Muscle of leg (tissue), 11 donors: ENCODE results near the gene LPP. TPM values are rescaled to one million over a fixed set of nuclear protein-coding genes. Genes with fewer than 3 reads are reported as not detected.

Source experiments
- DNase-seq: peaks from one replicate; pipeline ENCODE4 v3.0.0; 2013
- H3K27ac ChIP-seq: one replicate; pipeline ENCODE4 v1.5.1; 2013; ENCODE audit warnings: mild to moderate bottlenecking, low read length, control low read depth
- H3K27me3 ChIP-seq: one replicate; pipeline ENCODE4 v1.6.1; 2013; ENCODE audit warnings: low read length; ENCODE audit not compliant: control insufficient read depth, insufficient read depth
- H3K36me3 ChIP-seq: one replicate; pipeline ENCODE4 v1.6.1; 2013; ENCODE audit warnings: low read length; ENCODE audit not compliant: control insufficient read depth, insufficient read depth
- H3K4me1 ChIP-seq: one replicate; pipeline ENCODE4 v1.6.1; 2013; ENCODE audit warnings: low read length; ENCODE audit not compliant: control insufficient read depth, insufficient read depth
- H3K4me3 ChIP-seq: one replicate; pipeline ENCODE4 v1.5.1; 2013; ENCODE audit warnings: low read length, control low read depth
- H3K9me3 ChIP-seq: replicated peaks from 2 replicates; pipeline ENCODE4 v1.6.1; 2013; ENCODE audit warnings: low read depth, low read length; ENCODE audit not compliant: control insufficient read depth
- WGBS: methylation state at CpG from one replicate; pipeline ENCODE4 v1.1.5; 2013; ENCODE audit warnings: missing lambda C conversion rate; ENCODE audit not compliant: insufficient coverage; 5-methylcytosine and 5-hydroxymethylcytosine counted together
- polyA plus RNA-seq, 8 donors: library from polyadenylated mRNA; unstranded; fragments of 120-200 nt; gene quantifications; one replicate each; pipeline versions ENCODE4 v1.2.1 to v1.2.3, GENCODE V29; 2013; ENCODE audit warnings: inconsistent platforms in 1 of 8, low replicate concordance in 1 of 8; ENCODE audit not compliant: insufficient read length in 8 of 8, insufficient read depth in 1 of 8
- total RNA-seq: library from RNA; stranded (reverse); fragments of 120-200 nt; gene quantifications from one replicate; pipeline ENCODE4 v1.2.4, GENCODE V29; 2013

LPP gene
- total and polyA plus RNA-seq, 9 donors, result 8.9 to 24.3 (median 13.5) TPM

DNA sequence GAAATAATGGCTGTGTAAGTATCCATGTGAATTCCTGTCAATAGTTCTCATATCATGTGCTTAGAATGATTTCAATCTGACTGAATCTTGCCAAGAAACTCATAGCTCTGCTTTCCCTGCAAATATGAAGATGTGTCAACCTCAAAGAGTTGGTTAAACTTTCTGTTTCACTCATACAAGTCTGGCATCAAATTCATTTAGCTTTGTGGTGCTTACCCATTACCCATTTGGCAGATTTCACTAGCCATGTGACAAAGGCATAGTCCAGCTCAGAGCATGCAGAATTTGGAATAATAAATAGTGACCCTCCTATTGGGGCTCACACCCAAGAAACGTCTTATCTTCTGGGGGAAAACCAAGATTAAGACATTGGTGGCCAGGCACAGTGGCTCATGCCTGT is 761.2 kb downstream of the LPP start:
- no peak for DNase-seq
- peaks cover 3% of the 10 kb centered on the region for H3K4me1 ChIP-seq
- H3K4me3 ChIP-seq, result no peak overlapping the region
- no peak overlapping the region for H3K27ac ChIP-seq
- no peaks in the 10 kb centered on the region for H3K36me3 ChIP-seq
- no peaks in the 10 kb centered on the region for H3K27me3 ChIP-seq
- WGBS, result 86% methylated on average over 1 of the region's 1 CpG
- H3K9me3 ChIP-seq, result no peaks in the 10 kb centered on the region

DNA sequence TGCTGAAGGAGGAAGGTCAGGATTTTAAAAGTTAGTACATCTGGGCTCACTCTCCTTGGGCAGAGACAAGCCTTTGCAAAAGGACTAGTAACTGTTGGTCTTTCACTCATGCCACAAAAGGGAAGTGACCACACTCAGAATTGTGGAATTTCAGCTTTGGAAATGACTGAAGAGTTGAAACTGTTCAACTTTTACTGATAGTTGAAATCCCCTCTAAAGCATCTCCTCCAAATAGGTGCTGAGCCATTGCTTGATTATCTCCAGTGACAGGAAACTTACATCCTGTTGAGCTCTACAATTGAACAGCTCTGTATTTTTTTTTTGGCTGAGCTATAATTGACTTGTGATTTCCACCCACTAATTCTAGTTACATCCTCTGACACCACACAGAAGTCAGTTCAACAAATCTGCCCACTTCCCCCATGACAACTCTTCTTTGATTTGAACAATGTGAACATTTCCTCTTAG is 763.0 kb downstream of the LPP start:
- DNase-seq, result peak; percentile 35

DNA sequence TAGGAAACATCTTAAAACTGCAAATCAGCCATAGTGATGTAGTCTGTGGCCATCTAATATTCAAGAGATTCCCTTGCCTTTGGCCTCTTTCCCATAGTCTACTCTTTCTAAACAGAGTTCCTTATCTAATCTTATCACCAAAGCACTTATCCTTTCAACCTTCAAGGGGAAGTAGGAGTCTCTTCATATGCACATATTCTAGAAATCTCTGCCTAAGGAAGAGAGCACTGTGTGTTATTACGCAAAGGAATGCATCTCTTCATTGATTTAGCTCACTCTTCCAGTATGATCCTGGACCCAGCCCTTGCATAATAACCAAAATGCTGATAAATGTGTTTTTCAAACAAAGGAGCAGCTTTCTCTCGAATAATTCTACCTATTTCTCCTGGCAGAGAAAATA is 764.1 kb downstream of the LPP start:
- Histone ChIP-seq H3K36me3 (no peaks in the 10 kb centered on the region), H3K27ac (no peak overlapping the region), H3K9me3 (peaks cover 2% of the 10 kb centered on the region), H3K4me3 (no peak overlapping the region), H3K4me1 (peaks cover 3% of the 10 kb centered on the region), H3K27me3 (no peaks in the 10 kb centered on the region)
- no peak for DNase-seq
- WGBS, result no CpG with 5 or more reads among the region's 2 CpGs

More for the DNA sequence above, 763.0 kb downstream of the LPP start:
- Histone ChIP-seq H3K27ac (no peak overlapping the region), H3K9me3 (peaks cover 2% of the 10 kb centered on the region), H3K36me3 (no peaks in the 10 kb centered on the region), H3K4me1 (peaks cover 3% of the 10 kb centered on the region), H3K4me3 (no peak overlapping the region), H3K27me3 (no peaks in the 10 kb centered on the region)

DNA sequence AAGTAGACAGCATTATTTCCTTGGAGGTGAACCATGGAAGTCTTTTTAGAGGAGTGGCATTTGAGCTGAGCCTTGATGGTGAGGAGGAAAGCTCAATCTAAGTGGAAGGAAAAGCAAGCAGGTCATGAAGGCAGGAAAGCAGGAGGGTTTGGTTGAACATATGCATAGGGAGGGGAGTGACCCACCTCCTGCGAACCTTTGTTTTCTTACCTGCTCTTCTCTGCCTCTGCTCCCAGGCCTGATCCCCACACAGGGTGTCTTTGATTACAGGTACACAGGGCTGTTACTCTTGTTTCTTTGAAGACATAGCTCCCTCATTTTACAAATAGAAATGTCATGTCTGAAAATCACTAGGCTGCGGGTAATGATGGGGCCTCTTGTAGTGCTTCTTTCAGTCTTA is 769.7 kb downstream of the LPP start:
- no peak for DNase-seq
- no peaks in the 10 kb centered on the region for H3K36me3 ChIP-seq
- H3K27me3 ChIP-seq, result no peaks in the 10 kb centered on the region
- H3K9me3 ChIP-seq, result peaks cover 2% of the 10 kb centered on the region
- H3K27ac ChIP-seq, result no peak overlapping the region
- no peak overlapping the region for H3K4me3 ChIP-seq
- H3K4me1 ChIP-seq, result peaks cover 5% of the 10 kb centered on the region
- no CpG with 5 or more reads among the region's 2 CpGs for WGBS

DNA sequence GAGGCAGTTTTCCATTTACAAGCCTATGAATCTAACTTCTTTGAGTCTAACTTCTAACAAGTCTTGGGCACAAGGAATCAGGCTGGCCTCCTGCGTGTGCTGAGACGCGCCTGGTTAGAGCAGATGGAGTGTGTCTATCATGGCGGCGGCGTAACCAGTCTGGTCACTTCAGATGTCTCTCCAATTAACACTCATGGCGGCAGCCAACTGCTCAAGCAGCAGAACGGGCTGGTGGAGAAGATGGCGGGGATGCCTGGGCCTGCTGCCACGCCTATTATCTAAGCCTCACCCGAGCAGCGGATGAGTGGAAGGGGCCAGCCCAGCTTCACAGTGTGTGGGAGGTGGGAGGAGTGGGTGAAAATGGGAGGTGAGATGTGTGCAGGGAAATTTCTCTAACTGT is 771.4 kb downstream of the LPP start:
- Histone ChIP-seq H3K4me3 (no peak overlapping the region), H3K27me3 (no peaks in the 10 kb centered on the region), H3K9me3 (peaks cover 1% of the 10 kb centered on the region), H3K4me1 (peaks cover 9% of the 10 kb centered on the region), H3K27ac (no peak overlapping the region), H3K36me3 (no peaks in the 10 kb centered on the region)
- 95% methylated on average over 11 of the region's 12 CpGs for WGBS
- DNase-seq, result no peak

DNA sequence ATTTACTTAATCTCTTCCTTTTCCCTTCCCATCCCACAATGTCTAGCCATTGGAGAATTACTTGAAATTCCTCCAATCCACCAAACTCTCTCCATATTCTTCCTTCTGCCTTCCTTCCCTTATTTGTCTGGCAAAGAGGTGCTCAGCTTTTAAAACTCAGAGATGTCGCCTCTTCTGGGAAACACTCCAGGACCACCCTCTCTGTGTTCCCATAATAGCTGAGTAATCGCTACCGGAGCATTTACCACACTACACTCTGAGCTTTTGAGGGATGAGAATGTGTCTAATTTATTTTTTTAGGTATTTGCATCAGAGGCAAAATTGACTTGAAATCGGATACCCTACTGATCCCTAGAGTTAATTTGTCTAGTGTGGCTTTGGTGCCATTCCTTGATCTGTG is 772.2 kb downstream of the LPP start:
- no CpG with 5 or more reads among the region's 4 CpGs for WGBS
- Histone ChIP-seq H3K4me3 (no peak overlapping the region), H3K4me1 (peaks cover 15% of the 10 kb centered on the region), H3K27me3 (no peaks in the 10 kb centered on the region), H3K36me3 (no peaks in the 10 kb centered on the region), H3K9me3 (no peaks in the 10 kb centered on the region), H3K27ac (no peak overlapping the region)
- DNase-seq, result peak; percentile 35

DNA sequence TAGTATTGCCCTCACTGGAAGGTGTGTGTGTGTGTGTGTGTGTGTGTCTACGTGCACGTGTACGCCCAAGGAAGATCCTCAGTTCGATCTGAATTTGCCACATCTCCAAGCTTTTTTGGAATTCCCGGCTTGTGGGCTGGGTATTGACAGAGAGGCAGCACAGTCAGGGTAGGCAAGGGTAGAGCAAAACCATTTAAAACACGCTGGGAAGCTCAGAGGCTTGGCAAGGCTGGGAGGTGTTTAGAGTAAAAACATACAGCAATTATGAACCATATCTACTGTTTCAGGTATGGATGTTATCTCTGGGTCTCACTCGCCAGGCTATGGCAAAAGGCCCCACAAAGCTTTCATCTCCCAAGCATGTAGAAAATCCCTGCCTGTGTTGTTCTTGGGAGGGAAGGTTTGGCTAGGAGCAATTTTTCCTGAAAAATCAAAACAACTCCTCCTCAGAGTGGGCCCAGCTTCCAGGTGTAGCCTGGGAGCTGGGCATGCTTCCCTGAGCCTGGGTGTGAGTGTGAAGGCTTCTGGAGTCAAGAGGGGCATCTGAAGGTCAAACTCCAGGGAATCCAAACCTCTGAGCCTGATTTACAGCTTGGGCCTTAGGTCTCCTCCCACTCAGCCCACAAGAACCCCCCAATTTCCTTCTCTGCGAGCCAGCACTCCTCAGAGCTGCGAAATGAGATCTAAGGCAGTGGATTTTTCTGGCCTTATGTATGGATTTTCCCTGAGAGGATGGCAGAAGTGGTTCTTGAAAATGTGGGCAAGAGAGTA is 773.0 kb downstream of the LPP start:
- WGBS, result 60% methylated on average over 1 of the region's 9 CpGs
- DNase-seq, result no peak
- H3K27me3 ChIP-seq, result no peaks in the 10 kb centered on the region

DNA sequence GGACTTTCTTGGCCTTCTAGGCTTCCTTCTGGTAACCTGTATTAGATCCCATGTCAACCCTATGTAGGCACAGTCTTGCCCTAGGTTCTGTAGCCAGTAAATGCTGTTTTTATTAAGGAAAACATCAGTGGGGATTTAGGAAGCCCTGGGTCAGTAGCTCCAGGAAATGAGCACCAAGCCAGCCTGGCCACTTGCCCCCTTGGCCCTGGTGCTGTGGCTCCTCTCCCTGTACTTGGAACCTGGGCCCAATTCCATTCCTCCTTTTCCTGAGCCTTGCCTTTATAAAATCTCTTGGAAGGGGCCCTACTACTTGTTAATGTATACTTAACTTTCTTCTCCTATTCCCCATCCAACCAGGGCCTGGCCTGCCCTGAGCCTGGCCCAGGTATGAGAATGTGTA is 774.0 kb downstream of the LPP start:
- DNase-seq, result no peak
- no peaks in the 10 kb centered on the region for H3K9me3 ChIP-seq
- no peak overlapping the region for H3K27ac ChIP-seq
- peaks cover 17% of the 10 kb centered on the region for H3K4me1 ChIP-seq
- H3K36me3 ChIP-seq, result no peaks in the 10 kb centered on the region
- no peak overlapping the region for H3K4me3 ChIP-seq
- H3K27me3 ChIP-seq, result no peaks in the 10 kb centered on the region

More for the DNA sequence above, 773.0 kb downstream of the LPP start:
- Histone ChIP-seq H3K9me3 (no peaks in the 10 kb centered on the region), H3K4me1 (peaks cover 17% of the 10 kb centered on the region), H3K4me3 (no peak overlapping the region), H3K36me3 (no peaks in the 10 kb centered on the region), H3K27ac (no peak overlapping the region)

DNA sequence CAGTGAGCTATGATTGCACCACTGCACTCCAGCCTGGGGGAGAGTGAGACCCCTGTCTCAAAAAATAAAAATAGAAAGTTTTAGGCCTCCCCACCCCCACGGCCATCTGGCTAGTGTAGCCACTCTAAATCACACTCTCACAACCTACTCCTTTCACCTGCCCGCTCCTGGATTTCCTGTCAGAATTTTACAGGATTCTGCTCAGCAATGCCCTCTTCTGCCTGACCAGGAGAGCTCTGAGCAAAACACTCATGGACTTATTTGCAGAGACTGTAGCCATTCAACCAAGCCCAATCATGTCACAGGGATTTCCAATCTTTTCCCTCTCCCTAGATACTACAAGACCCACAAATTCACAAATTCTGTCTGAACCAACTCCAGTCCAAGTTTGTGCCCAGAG is 775.2 kb downstream of the LPP start:
- peaks cover 17% of the 10 kb centered on the region for H3K4me1 ChIP-seq
- no peak overlapping the region for H3K4me3 ChIP-seq
- H3K9me3 ChIP-seq, result no peaks in the 10 kb centered on the region
- H3K36me3 ChIP-seq, result no peaks in the 10 kb centered on the region
- DNase-seq, result no peak
- no peak overlapping the region for H3K27ac ChIP-seq
- 53% methylated on average over 2 of the region's 2 CpGs for WGBS
- H3K27me3 ChIP-seq, result no peaks in the 10 kb centered on the region

DNA sequence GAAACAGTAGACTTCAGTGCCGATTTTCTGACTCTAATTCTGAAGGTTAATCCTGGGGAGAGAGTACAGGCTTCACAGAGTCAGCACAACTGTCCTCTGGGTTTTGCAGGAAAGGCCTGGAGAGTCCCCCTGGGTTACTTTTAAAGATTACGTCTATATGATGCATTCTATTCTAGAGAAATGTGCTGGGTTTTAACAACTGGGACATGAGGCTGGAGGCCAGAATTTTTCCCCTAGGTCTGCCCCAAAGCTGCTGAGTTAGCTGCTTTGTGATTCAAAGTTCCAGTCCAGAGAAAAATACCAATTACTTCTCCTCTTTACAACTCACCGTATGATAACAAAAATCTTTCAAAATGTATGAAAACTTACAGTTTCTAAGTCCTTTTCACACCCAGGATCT is 777.1 kb downstream of the LPP start:
- WGBS, result 23% methylated on average over 2 of the region's 3 CpGs
- Histone ChIP-seq H3K27me3 (no peaks in the 10 kb centered on the region), H3K27ac (no peak overlapping the region), H3K4me3 (no peak overlapping the region), H3K4me1 (peaks cover 17% of the 10 kb centered on the region), H3K36me3 (no peaks in the 10 kb centered on the region), H3K9me3 (no peaks in the 10 kb centered on the region)
- DNase-seq, result peak; percentile 51

DNA sequence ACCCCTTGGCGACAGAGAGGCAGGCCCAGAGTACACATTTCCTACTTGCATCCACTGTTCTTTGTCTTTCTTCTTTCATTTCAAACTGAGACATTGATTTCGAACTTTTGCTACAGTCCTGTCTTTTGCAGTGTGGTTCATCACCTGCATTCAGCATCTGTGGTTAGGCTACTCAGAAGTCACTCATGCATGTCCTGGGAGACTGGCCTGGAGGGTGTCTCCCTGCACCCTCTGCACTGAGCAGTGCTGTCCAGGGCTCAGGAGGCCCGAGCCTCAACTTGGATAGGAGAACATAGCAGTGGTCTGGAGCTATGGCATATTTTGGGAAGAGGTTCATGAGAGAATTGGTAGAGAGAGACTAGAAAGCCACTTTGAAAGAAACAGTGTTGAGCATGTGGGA is 777.6 kb downstream of the LPP start:
- H3K27ac ChIP-seq, result no peak overlapping the region
- H3K4me1 ChIP-seq, result peaks cover 17% of the 10 kb centered on the region
- WGBS, result 58% methylated on average over 3 of the region's 3 CpGs
- no peaks in the 10 kb centered on the region for H3K27me3 ChIP-seq
- no peaks in the 10 kb centered on the region for H3K36me3 ChIP-seq
- no peak overlapping the region for H3K4me3 ChIP-seq
- DNase-seq, result no peak
- H3K9me3 ChIP-seq, result no peaks in the 10 kb centered on the region
